ENCODE results near the gene CIROP.

Gene CIROP

DNA sequence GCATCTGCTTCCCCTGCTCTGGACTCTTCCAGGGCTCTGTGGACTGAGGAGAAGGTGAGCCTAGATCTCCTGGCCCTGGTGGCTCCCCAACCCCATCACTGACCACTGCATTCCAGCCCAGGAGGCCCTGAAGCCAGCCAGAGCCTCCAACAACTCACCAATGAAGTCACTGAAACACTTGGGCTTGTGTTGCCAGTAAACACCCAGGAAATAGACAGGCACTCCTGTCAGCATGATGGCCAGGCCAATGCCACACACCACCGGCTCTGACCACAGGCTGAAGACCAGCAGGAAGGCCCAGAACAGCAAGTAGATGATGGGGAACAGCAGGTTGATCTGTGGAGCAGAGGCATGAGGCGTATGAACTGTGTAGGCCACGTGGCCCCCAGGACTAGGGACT lies 23.1 kb upstream of the CIROP start:
- POLR2A ChIA-PET: no interaction called here
- no peak for DNase-seq (ENCODE audit: low read depth, low spot score)
- CTCF ChIA-PET: interaction anchor here (20.1 kb wide), 1 partner anchor 51 kb away, joined by 1439 read pairs; the partner anchor contains the start of gene SLC7A8
- TF ChIP-seq, protein P1, sequence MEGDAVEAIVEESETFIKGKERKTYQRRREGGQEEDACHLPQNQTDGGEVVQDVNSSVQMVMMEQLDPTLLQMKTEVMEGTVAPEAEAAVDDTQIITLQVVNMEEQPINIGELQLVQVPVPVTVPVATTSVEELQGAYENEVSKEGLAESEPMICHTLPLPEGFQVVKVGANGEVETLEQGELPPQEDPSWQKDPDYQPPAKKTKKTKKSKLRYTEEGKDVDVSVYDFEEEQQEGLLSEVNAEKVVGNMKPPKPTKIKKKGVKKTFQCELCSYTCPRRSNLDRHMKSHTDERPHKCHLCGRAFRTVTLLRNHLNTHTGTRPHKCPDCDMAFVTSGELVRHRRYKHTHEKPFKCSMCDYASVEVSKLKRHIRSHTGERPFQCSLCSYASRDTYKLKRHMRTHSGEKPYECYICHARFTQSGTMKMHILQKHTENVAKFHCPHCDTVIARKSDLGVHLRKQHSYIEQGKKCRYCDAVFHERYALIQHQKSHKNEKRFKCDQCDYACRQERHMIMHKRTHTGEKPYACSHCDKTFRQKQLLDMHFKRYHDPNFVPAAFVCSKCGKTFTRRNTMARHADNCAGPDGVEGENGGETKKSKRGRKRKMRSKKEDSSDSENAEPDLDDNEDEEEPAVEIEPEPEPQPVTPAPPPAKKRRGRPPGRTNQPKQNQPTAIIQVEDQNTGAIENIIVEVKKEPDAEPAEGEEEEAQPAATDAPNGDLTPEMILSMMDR (IDR thresholded peaks at IDR 0.05; ENCODE audit: insufficient read depth, low read length, missing control alignments): no peak
- H3K4me3 ChIP-seq (ENCODE audit: low read depth, low read length): no peak overlapping the region

DNA sequence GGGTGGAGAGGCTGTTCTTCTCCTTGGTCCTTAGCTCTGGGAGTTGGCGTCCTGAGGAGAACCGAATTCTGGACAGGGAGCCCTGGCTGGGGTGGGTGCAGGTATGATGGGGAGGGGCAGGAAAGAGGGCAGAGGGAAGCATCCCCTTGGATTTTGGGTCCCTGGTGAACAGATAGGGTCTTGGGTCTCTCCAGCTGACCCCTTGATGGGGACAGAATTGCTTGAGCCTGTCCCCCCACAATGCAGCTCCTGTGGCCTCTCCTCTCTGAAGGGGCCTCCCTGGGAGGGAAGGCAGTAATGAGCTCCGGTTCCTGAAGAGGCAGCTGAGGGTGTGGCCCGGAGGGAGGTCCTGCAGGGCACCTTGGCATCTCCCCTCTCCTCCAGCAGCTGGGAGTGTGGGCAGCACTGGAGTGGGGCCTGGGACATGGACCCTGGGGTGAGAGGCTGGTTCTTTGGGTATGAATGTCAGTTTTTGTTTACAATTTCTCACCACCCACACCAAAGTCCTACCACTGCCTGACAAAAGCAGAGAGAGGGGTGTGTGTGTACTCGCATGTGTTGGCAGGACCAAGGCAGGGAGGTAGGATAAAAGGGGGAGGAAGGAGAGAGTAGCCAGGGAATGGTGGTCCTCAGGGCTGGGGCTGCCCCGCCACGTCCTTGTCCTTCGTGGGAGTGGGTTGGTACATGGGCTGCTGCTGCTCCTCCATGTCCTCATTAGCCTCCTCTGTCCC lies 21.9 kb upstream of the CIROP start:
- H3K4me3 ChIP-seq (ENCODE audit: low read depth, low read length): no peak overlapping the region
- DNase-seq (ENCODE audit: low read depth, low spot score): no peak
- ChIA-PET POLR2A (no interaction called here), CTCF (interaction anchor here (1.0 to 20.1 kb wide), 3 partner anchors 52 to 140 kb away, joined by 3 to 1439 read pairs (median 3); partner anchors contain the start of gene SLC7A8)
- TF ChIP-seq, protein P1 (IDR thresholded peaks at IDR 0.05; ENCODE audit: insufficient read depth, low read length, missing control alignments): no peak

GRCh38 chr14:23125933-23126524 lies 21.2 kb upstream of the CIROP start:
- TF ChIP-seq, protein P1 (IDR thresholded peaks at IDR 0.05; ENCODE audit: insufficient read depth, low read length, missing control alignments): no peak
- no peak overlapping the region for H3K4me3 ChIP-seq (ENCODE audit: low read depth, low read length)
- CTCF ChIA-PET: interaction anchor here (1.0 to 20.1 kb wide), 3 partner anchors 53 to 140 kb away, joined by 3 to 1439 read pairs (median 3); partner anchors contain the start of gene SLC7A8
- POLR2A ChIA-PET: no interaction called here
- no peak for DNase-seq (ENCODE audit: low read depth, low spot score)

DNA sequence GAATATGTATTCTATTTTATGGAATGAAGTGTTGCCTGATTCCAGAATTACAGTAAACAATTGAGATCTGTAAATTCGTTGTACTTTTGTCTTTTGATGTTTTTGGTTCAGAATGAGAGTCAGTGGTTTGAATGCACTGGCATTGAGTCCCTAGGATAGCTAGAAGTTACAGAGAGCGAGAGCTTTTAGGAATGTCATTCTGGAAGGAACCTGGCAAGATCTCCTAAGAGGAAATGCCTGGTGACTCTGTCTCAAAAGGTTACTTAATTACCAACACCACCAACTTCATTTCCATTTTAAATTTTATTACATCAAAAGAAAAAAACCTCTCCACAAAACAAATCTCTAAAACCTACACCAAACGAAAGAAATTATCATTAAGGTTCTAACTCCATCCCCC lies 20.2 kb upstream of the CIROP start:
- ChIA-PET POLR2A (no interaction called here), CTCF (interaction anchor here (1.0 to 20.1 kb wide), 9 partner anchors 8 to 197 kb away, joined by 3 to 1439 read pairs (median 3); partner anchors contain the start of gene SLC7A8)
- no peak for DNase-seq (ENCODE audit: low read depth, low spot score)
- no peak overlapping the region for H3K4me3 ChIP-seq (ENCODE audit: low read depth, low read length)
- TF ChIP-seq, protein P1 (IDR thresholded peaks at IDR 0.05; ENCODE audit: insufficient read depth, low read length, missing control alignments): no peak

GRCh38 chr14:23124337-23124954 lies 19.7 kb upstream of the CIROP start:
- ChIA-PET POLR2A (no interaction called here), CTCF (interaction anchor here (1.0 to 20.1 kb wide), 8 partner anchors 8 to 197 kb away, joined by 3 to 1439 read pairs (median 3); partner anchors contain the start of gene SLC7A8)
- TF ChIP-seq, protein P1 (IDR thresholded peaks at IDR 0.05; ENCODE audit: insufficient read depth, low read length, missing control alignments): no peak
- DNase-seq (ENCODE audit: low read depth, low spot score): no peak
- H3K4me3 ChIP-seq (ENCODE audit: low read depth, low read length): no peak overlapping the region

GRCh38 chr14:23123419-23123818 lies 18.6 kb upstream of the CIROP start:
- TF ChIP-seq, protein P1 (IDR thresholded peaks at IDR 0.05; ENCODE audit: insufficient read depth, low read length, missing control alignments): no peak
- POLR2A ChIA-PET: no interaction called here
- CTCF ChIA-PET: interaction anchor here (1.0 to 20.1 kb wide), 4 partner anchors 7 to 56 kb away, joined by 3 to 1439 read pairs (median 32); partner anchors contain the start of gene SLC7A8
- no peak for DNase-seq (ENCODE audit: low read depth, low spot score)
- no peak overlapping the region for H3K4me3 ChIP-seq (ENCODE audit: low read depth, low read length)

Data from AG04449 (cell line).